ENCODE results near the gene SLC22A3. TPM values are rescaled to one million over a fixed set of nuclear protein-coding genes. Genes with fewer than 3 reads are reported as not detected.

The SLC22A3 gene
- total RNA-seq, 2 donors from 2014 or later, result 91.5 to 144 TPM

GRCh38 chr6:160455541-160456213 lies 107.5 kb downstream of the SLC22A3 start:
- Histone ChIP-seq H3K4me3 (peak overlapping the region; percentile 60), H3K9me3 (no peaks in the 10 kb centered on the region), H3K27ac (peak overlapping the region; percentile 43 to 61), H3K27me3 (replicated peaks; ENCODE audit: insufficient read depth) (no peaks in the 10 kb centered on the region), H3K4me1 (ENCODE audit: control insufficient read depth in 1 of 2, low read depth in 2 of 2) (peaks cover 5 to 11% of the 10 kb centered on the region in 2 donors), H3K36me3 (no peaks in the 10 kb centered on the region)
- DNase-seq (ENCODE audit: low spot score), result no peak
- peak; percentile 87 for ATAC-seq (ENCODE audit: insufficient number of reproducible peaks, low FRiP score, low read depth)
- TF ChIP-seq CTCF (IDR thresholded peaks at IDR 0.05), result peak; percentile 96

- H3K27ac ChIP-seq, result peak overlapping the region in 1 of 2 donors; percentile 61
- no peaks in the 10 kb centered on the region for H3K9me3 ChIP-seq
- H3K27me3 ChIP-seq (replicated peaks; ENCODE audit: insufficient read depth), result no peaks in the 10 kb centered on the region
- DNase-seq (ENCODE audit: low spot score) (no peak), ATAC-seq (ENCODE audit: insufficient number of reproducible peaks, low FRiP score, low read depth) (no peak)
- H3K4me3 ChIP-seq, result no peak overlapping the region
- peaks cover 5 to 11% of the 10 kb centered on the region in 2 donors for H3K4me1 ChIP-seq (ENCODE audit: control insufficient read depth in 1 of 2, low read depth in 2 of 2)
- no peak for TF ChIP-seq CTCF (IDR thresholded peaks at IDR 0.05)
- no peaks in the 10 kb centered on the region for H3K36me3 ChIP-seq
Observed at GRCh38 chr6:160456214-160456546, 108.0 kb downstream of the SLC22A3 start.

GRCh38 chr6:160457823-160458222 lies 109.6 kb downstream of the SLC22A3 start:
- H3K4me3 ChIP-seq, result no peak overlapping the region
- no peak for TF ChIP-seq CTCF (IDR thresholded peaks at IDR 0.05)
- peaks cover 5 to 11% of the 10 kb centered on the region in 2 donors for H3K4me1 ChIP-seq (ENCODE audit: control insufficient read depth in 1 of 2, low read depth in 2 of 2)
- no peak for DNase-seq (ENCODE audit: low spot score)
- no peak for ATAC-seq (ENCODE audit: insufficient number of reproducible peaks, low FRiP score, low read depth)
- no peaks in the 10 kb centered on the region for H3K9me3 ChIP-seq
- no peaks in the 10 kb centered on the region for H3K36me3 ChIP-seq
- H3K27me3 ChIP-seq (replicated peaks; ENCODE audit: insufficient read depth), result no peaks in the 10 kb centered on the region
- no peak overlapping the region for H3K27ac ChIP-seq

GRCh38 chr6:160461641-160462040 lies 113.5 kb downstream of the SLC22A3 start:
- no peak overlapping the region for H3K4me3 ChIP-seq
- DNase-seq (ENCODE audit: low spot score) (no peak), ATAC-seq (ENCODE audit: insufficient number of reproducible peaks, low FRiP score, low read depth) (no peak)
- no peak for TF ChIP-seq CTCF (IDR thresholded peaks at IDR 0.05)
- H3K27ac ChIP-seq, result no peak overlapping the region
- no peaks in the 10 kb centered on the region for H3K4me1 ChIP-seq (ENCODE audit: control insufficient read depth in 1 of 2, low read depth in 2 of 2)
- H3K27me3 ChIP-seq (replicated peaks; ENCODE audit: insufficient read depth), result no peaks in the 10 kb centered on the region
- no peaks in the 10 kb centered on the region for H3K36me3 ChIP-seq
- H3K9me3 ChIP-seq, result no peaks in the 10 kb centered on the region

GRCh38 chr6:160462116-160462515 lies 113.9 kb downstream of the SLC22A3 start:
- Histone ChIP-seq H3K4me3 (no peak overlapping the region), H3K9me3 (no peaks in the 10 kb centered on the region), H3K27ac (no peak overlapping the region), H3K4me1 (ENCODE audit: control insufficient read depth in 1 of 2, low read depth in 2 of 2) (no peaks in the 10 kb centered on the region), H3K36me3 (no peaks in the 10 kb centered on the region), H3K27me3 (replicated peaks; ENCODE audit: insufficient read depth) (no peaks in the 10 kb centered on the region)
- DNase-seq (ENCODE audit: low spot score) (no peak), ATAC-seq (ENCODE audit: insufficient number of reproducible peaks, low FRiP score, low read depth) (no peak)
- no peak for TF ChIP-seq CTCF (IDR thresholded peaks at IDR 0.05)

Data from thoracic aorta (tissue), 2 donors.